Measurements from ENCODE around the gene MLIP.

GRCh38 chr6:54115966-54116365 lies 4.7 kb downstream of the MLIP start:
- TF ChIP-seq CTCF (IDR thresholded peaks at IDR 0.05) (no peak), POLR2A (IDR thresholded peaks at IDR 0.05) (no peak), POLR2AphosphoS5 (IDR thresholded peaks at IDR 0.05) (no peak)

Measured in breast epithelium (tissue), 3 donors.